Body of pancreas (tissue), 4 donors: ENCODE results near the gene GRIN2D.

Experiments used
- CTCF ChIP-seq, 7 experiments: fragments of 450-650 bp in 4 of 7; fragments of 200-600 bp in 3 of 7; sonication (generic) in 3 of 7; IDR thresholded peaks; one replicate each; pipeline ENCODE4 v1.5.1; 2016 to 2019; ENCODE audit warnings: antibody characterized with exemption in 7 of 7
- POLR2A ChIP-seq, 3 donors: fragments of 450-650 bp; IDR thresholded peaks; one replicate each; pipeline ENCODE4 v1.6.1; 2016; ENCODE audit warnings: antibody characterized with exemption in 3 of 3, mild to moderate bottlenecking in 2 of 3

GRCh38 chr19:48419158-48419920 is 25.9 kb downstream of the GRIN2D start:
- no peak for TF ChIP-seq CTCF (IDR thresholded peaks at IDR 0.05)
- no peak for TF ChIP-seq POLR2A (IDR thresholded peaks at IDR 0.05)
